ENCODE measurements around the gene TRIO.

Gene TRIO

GRCh38 chr5:14475045-14475444 lies 331.9 kb downstream of the TRIO start:
- DNase-seq: no peak

GRCh38 chr5:14476786-14477435 lies 333.8 kb downstream of the TRIO start:
- no peak for DNase-seq

- DNase-seq: no peak
Measured at GRCh38 chr5:14479143-14479696, 336.1 kb downstream of the TRIO start.

- no peak for DNase-seq
Measured at GRCh38 chr5:14481349-14481748, 338.2 kb downstream of the TRIO start.

- no peak for DNase-seq
Measured at GRCh38 chr5:14482085-14482484, 338.9 kb downstream of the TRIO start.

GRCh38 chr5:14483504-14484157 lies 340.5 kb downstream of the TRIO start:
- DNase-seq: no peak

GRCh38 chr5:14486486-14486885 lies 343.3 kb downstream of the TRIO start:
- DNase-seq: no peak

- DNase-seq: no peak
Measured at GRCh38 chr5:14486996-14487896, 344.1 kb downstream of the TRIO start.

GRCh38 chr5:14487897-14488570 lies 344.9 kb downstream of the TRIO start:
- DNase-seq: no peak

- DNase-seq: no peak
Measured at GRCh38 chr5:14488709-14489108, 345.6 kb downstream of the TRIO start.

GRCh38 chr5:14489643-14490042 lies 346.5 kb downstream of the TRIO start:
- DNase-seq: no peak

GRCh38 chr5:14490309-14490711 lies 347.2 kb downstream of the TRIO start:
- no peak for DNase-seq

GRCh38 chr5:14491015-14491915 lies 348.1 kb downstream of the TRIO start:
- no peak for DNase-seq

- no peak for DNase-seq
Measured at GRCh38 chr5:14492331-14492964, 349.3 kb downstream of the TRIO start.

- DNase-seq: no peak
Measured at GRCh38 chr5:14495301-14495700, 352.2 kb downstream of the TRIO start.

- no peak for DNase-seq
Measured at GRCh38 chr5:14497311-14497710, 354.2 kb downstream of the TRIO start.

GRCh38 chr5:14501353-14502293 lies 358.5 kb downstream of the TRIO start:
- DNase-seq: no peak

GRCh38 chr5:14502294-14502690 lies 359.1 kb downstream of the TRIO start:
- DNase-seq: no peak

- DNase-seq: no peak
Measured at GRCh38 chr5:14503017-14503680, 360.0 kb downstream of the TRIO start.

Measured in NCI-H1436 (cell line).